ENCODE data around the gene SLC12A6.

DNA sequence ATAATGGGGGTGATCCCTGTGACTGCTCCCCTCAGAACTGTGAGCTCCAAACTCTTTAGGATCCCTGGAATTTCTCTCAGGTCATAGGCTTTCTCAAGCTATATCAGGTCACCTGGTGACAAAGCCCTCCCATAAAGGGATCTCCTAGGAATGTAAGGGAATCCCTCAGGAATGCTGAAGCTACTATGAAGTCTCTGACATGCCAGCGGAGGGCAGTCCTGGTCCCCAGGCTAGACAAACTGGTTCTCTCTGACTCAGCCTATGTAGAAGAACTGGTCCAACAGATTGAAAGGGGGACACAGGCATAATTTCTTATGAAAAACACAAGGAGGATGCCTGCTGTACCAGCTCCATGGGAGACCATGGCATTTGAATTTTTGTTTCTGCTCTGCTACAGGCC lies 22.7 kb upstream of the SLC12A6 start:
- no peak for TF ChIP-seq ZSCAN31 (CRISPR knock-in tag; IDR thresholded peaks at IDR 0.05; ENCODE audit: low read depth)
- TF ChIP-seq, protein P1, sequence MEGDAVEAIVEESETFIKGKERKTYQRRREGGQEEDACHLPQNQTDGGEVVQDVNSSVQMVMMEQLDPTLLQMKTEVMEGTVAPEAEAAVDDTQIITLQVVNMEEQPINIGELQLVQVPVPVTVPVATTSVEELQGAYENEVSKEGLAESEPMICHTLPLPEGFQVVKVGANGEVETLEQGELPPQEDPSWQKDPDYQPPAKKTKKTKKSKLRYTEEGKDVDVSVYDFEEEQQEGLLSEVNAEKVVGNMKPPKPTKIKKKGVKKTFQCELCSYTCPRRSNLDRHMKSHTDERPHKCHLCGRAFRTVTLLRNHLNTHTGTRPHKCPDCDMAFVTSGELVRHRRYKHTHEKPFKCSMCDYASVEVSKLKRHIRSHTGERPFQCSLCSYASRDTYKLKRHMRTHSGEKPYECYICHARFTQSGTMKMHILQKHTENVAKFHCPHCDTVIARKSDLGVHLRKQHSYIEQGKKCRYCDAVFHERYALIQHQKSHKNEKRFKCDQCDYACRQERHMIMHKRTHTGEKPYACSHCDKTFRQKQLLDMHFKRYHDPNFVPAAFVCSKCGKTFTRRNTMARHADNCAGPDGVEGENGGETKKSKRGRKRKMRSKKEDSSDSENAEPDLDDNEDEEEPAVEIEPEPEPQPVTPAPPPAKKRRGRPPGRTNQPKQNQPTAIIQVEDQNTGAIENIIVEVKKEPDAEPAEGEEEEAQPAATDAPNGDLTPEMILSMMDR (CRISPR knock-in tag; IDR thresholded peaks at IDR 0.05): no peak
- TF ChIP-seq, protein P2, sequence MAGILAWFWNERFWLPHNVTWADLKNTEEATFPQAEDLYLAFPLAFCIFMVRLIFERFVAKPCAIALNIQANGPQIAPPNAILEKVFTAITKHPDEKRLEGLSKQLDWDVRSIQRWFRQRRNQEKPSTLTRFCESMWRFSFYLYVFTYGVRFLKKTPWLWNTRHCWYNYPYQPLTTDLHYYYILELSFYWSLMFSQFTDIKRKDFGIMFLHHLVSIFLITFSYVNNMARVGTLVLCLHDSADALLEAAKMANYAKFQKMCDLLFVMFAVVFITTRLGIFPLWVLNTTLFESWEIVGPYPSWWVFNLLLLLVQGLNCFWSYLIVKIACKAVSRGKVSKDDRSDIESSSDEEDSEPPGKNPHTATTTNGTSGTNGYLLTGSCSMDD (CRISPR knock-in tag; IDR thresholded peaks at IDR 0.05): no peak

Data from HepG2 (cell line).